C4-2B (cell line): ENCODE measurements around the gene IFI27.
"Not testable (repeated sequence)": the region's sequence is repeated elsewhere in the genome, so short reads cannot be mapped to it uniquely, and the experiment has no call there.

Experiments
- H3K27ac ChIP-seq: fragments of 450-650 bp; 2 replicates; pipeline ENCODE4 v1.5.1; 2017
- ZFX ChIP-seq: fragments of 450-650 bp; IDR thresholded peaks from 2 replicates; pipeline ENCODE4 v1.6.1; 2017
- TF ChIP-seq, protein P1 (sequence below): fragments of 450-650 bp; conservative IDR thresholded peaks from 2 replicates; pipeline ENCODE4 v1.5.1; 2017; ENCODE audit warnings: mild to moderate bottlenecking

IFI27 gene

DNA sequence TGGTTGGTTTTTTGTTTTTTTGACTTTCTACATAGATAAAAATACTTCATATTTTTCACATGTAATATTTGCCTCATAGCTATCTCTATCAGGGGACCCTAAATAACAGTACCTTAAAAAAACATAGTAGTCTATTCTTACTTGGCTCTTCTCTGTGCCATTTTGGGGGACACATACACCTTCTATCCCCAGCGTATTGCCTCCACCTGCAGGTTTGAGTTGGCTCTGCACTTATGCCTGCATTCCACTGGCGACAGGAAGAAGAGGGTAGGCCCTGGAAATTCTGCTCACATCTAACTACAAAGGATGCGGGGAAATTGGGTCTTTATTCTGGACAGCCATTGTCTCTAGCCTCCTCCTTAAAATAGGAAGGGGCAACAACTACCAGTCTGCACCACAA lies 32.7 kb downstream of the IFI27 start:
- H3K27ac ChIP-seq: no peak overlapping the region
- no peak for TF ChIP-seq ZFX
- TF ChIP-seq, protein P1, sequence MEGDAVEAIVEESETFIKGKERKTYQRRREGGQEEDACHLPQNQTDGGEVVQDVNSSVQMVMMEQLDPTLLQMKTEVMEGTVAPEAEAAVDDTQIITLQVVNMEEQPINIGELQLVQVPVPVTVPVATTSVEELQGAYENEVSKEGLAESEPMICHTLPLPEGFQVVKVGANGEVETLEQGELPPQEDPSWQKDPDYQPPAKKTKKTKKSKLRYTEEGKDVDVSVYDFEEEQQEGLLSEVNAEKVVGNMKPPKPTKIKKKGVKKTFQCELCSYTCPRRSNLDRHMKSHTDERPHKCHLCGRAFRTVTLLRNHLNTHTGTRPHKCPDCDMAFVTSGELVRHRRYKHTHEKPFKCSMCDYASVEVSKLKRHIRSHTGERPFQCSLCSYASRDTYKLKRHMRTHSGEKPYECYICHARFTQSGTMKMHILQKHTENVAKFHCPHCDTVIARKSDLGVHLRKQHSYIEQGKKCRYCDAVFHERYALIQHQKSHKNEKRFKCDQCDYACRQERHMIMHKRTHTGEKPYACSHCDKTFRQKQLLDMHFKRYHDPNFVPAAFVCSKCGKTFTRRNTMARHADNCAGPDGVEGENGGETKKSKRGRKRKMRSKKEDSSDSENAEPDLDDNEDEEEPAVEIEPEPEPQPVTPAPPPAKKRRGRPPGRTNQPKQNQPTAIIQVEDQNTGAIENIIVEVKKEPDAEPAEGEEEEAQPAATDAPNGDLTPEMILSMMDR: peak; percentile 26

DNA sequence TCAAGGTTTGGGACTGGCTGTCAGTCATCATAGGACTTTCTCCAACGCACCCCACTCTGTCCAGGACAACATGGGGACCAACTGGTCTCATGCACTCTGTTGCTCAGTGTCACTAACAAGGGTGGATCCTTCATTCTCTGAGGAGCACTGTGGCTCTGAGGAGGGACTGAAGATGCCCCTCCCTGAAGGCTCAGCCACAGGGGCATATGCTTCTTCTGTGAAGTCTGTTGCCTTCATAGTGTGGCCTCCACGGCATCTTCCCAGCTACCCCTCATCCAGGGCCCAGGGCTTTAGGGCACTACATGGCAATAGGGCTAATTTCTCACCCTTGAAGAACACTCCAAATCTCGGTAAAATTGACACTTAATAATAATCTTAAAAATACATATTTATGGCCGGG lies 33.2 kb downstream of the IFI27 start:
- no peak overlapping the region for H3K27ac ChIP-seq
- no peak for TF ChIP-seq ZFX
- TF ChIP-seq, protein P1: no peak

DNA sequence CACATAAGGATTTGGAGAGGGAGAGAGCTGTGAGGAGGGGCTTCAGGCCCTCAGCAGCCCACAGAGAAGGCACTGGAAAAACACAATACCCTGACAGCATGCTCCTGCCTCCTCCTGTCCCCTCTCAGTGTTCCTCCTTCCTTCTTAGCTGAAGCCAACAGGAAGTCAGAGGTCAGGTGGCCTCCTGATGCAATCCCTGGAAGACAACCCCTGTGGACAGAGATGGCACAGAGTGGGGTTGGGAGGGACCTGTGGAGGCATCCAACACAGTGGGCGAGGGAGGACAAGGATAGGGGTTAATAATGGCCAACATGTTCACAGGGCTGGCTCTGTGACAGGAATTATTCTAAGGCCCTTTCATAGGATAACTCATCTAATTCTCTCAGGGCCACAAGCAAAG lies 34.2 kb downstream of the IFI27 start:
- no peak overlapping the region for H3K27ac ChIP-seq

DNA sequence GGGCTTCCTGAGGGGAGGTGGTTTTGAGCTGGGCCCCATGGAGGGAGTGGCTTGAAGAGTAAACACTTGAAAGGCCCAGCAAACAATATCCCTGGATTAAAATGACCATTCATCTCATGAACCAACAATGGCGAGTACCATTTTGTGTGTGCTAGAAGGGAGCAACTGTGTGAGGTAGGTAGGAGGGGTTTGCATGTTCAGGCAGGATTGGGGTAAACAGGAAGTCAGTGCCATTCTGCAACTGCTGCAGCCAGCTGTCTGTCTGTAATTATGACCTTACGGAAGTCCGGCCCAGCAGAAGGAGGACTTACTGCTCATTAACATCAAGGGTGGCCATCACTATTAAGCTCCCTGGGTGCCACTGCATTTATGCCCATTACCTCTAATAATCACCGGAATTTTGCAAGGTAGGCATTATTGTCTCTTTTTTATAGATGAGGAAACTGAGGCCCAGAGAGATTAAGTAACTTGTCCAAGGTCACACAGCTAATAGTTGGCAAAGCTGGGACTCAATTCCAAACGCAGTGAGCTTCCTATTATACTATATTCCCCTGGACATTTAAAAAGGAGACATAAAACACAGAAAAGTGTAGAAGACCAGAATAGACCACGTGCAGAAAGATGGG lies 35.5 kb downstream of the IFI27 start:
- TF ChIP-seq, protein P1: no peak
- TF ChIP-seq ZFX: no peak
- no peak overlapping the region for H3K27ac ChIP-seq

More for the DNA sequence above, 34.2 kb downstream of the IFI27 start:
- TF ChIP-seq ZFX: no peak
- TF ChIP-seq, protein P1: no peak

DNA sequence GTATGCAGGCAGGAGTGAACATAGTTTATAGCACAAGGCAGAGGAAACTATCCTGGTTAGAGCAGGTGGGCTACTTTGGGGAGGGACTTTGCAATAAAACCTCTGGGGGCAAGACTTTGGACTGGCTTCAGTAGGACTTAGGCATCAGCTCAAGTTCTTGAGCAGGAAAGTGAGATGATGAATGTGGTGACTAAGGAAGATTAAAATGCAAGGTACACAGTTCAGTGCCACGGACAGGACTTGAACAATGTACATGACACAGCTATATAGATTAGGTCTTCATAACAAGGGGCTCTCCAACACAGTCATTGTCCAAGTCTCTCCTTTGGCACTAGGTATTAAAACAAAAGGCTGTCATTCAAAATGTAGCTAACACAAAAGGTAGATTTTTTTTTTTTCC lies 42.1 kb downstream of the IFI27 start:
- H3K27ac ChIP-seq: no peak overlapping the region
- TF ChIP-seq, protein P1: no peak
- no peak for TF ChIP-seq ZFX

DNA sequence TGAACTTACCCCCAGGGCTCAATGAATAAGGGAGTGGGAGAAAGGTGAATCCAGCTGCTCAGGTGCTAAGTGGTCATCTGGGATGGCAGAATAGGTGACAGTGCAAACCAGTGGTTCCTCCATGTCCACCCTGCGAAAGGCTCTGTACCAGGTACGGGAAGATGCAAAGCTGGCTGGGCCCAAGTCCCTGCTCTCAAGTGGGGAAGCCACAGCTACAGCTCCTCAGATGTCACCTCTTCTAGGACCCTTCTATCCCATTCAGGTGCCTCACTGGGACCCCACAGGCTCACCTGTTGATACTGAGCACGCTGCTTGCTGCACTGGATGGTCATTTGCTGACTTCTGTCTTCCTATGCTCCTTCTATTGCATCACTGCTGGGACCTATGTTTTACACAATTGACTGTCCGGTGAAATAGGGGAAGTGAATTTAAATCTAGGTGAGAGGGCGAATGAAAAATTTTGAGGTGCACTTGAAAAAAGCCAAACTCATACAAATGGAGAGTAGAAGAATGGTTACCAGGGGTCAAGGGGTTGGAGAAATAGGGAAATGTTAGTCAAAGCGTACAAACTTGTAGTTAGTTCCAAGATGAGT lies 43.3 kb downstream of the IFI27 start:
- TF ChIP-seq, protein P1: no peak
- TF ChIP-seq ZFX: no peak
- no peak overlapping the region for H3K27ac ChIP-seq

DNA sequence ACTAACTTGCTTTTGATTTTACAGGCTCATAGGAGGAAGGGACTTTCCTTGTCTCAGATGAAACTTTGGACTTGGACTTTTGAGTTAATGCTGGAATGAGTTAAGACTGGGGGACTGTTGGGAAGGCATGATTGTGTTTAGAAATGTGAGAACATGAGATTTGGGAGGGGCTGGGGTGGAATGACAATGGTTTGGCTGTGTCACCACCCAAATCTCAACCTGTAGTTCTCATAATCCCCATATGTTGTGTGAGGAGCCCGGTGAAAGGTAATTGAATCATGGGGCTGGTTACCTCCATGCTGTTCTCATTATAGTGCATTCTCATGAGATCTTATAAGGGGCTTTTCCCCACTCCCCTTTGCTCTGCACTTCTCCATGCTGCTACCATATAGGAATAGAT lies 45.6 kb downstream of the IFI27 start:
- H3K27ac ChIP-seq: not testable (repeated sequence)

DNA sequence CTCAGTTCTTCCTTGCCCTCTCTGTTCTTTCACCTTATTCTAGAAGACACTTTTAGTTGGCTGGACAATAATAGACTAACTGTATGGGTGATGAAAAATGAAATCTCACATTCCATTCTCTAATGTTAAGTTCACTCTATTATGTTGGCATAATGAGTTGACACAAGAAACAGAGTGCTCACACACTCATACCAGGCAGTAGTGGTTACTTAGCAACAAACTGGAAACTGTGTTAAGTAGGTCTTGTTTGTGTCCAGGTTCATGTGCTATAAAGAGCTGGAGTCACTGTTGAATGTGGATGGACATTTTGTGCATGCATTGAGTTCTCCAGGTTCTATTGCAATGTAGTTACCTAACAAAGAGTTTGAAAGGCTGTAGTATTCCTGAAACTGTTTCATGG lies 46.7 kb downstream of the IFI27 start:
- TF ChIP-seq, protein P1: no peak
- no peak for TF ChIP-seq ZFX
- no peak overlapping the region for H3K27ac ChIP-seq
